GM12878 (cell line): Measurements from ENCODE around the gene C20orf173. TPM values are rescaled to one million over a fixed set of nuclear protein-coding genes. Genes with fewer than 3 reads are reported as not detected.

Experiments used
- ATF2 ChIP-seq: IDR thresholded peaks from 2 replicates; pipeline ENCODE4 v1.6.1; 2012; ENCODE audit warnings: low read length, inconsistent platforms
- ATF3 ChIP-seq: IDR thresholded peaks from 2 replicates; pipeline ENCODE4 v1.6.1; 2011; ENCODE audit warnings: low read depth, mild to moderate bottlenecking, low read length, moderate library complexity, borderline replicate concordance; ENCODE audit errors: extremely low read depth
- BHLHE40 ChIP-seq, 2 experiments: fragments of 450-650 bp in 1 of 2; IDR thresholded peaks; 2 replicates each; pipeline ENCODE4 v1.6.1; 2011 to 2017; ENCODE audit warnings: low read depth in 2 of 2, borderline replicate concordance in 1 of 2, improper control_type of control experiment in 1 of 2, low read length in 1 of 2, mild to moderate bottlenecking in 1 of 2
- CEBPB ChIP-seq, 2 experiments: fragments of 150-350 bp in 1 of 2; IDR thresholded peaks; 2 replicates each; pipeline ENCODE4 v1.6.1; 2012 to 2014; ENCODE audit warnings: low read depth in 2 of 2, low read length in 2 of 2, borderline replicate concordance in 1 of 2, inconsistent platforms in 1 of 2
- CREM ChIP-seq: IDR thresholded peaks from 2 replicates; pipeline ENCODE4 v1.6.1; 2014; ENCODE audit warnings: antibody characterized with exemption, low read depth
- CUX1 ChIP-seq: IDR thresholded peaks from 2 replicates; pipeline ENCODE4 v1.6.1; 2012; ENCODE audit warnings: improper control_type of control experiment, low read depth, low read length; ENCODE audit not compliant: insufficient replicate concordance
- HDAC2 ChIP-seq: fragments of 200-600 bp; sonication (generic); IDR thresholded peaks from 2 replicates; pipeline ENCODE4 v1.6.1; 2017
- MLLT1 ChIP-seq: fragments of 450-650 bp; IDR thresholded peaks from 2 replicates; pipeline ENCODE4 v1.6.1; 2016; ENCODE audit warnings: mild to moderate bottlenecking
- MTA2 ChIP-seq: fragments of 450-650 bp; IDR thresholded peaks from 2 replicates; pipeline ENCODE4 v1.6.1; 2016; ENCODE audit warnings: low read depth, mild to moderate bottlenecking, moderate library complexity
- NFYB ChIP-seq: IDR thresholded peaks from 2 replicates; pipeline ENCODE4 v1.6.1; 2011; ENCODE audit warnings: low read depth, mild to moderate bottlenecking, low read length, improper control_type of control experiment, moderate library complexity; ENCODE audit not compliant: insufficient read depth
- PBX3 ChIP-seq: IDR thresholded peaks from 2 replicates; pipeline ENCODE4 v1.6.1; 2011; ENCODE audit warnings: mild to moderate bottlenecking, low read depth, low read length, moderate library complexity; ENCODE audit not compliant: insufficient replicate concordance
- PML ChIP-seq: IDR thresholded peaks from 2 replicates; pipeline ENCODE4 v1.6.1; 2012; ENCODE audit warnings: low read length, inconsistent platforms
- POLR2AphosphoS5 ChIP-seq: IDR thresholded peaks from 2 replicates; pipeline ENCODE4 v1.6.1; 2011; ENCODE audit warnings: mild to moderate bottlenecking, low read length, inconsistent platforms
- RFX5 ChIP-seq: IDR thresholded peaks from 2 replicates; pipeline ENCODE4 v1.6.1; 2011; ENCODE audit warnings: low read depth, low read length, improper control_type of control experiment
- SMARCA5 ChIP-seq: fragments of 450-650 bp; IDR thresholded peaks from 2 replicates; pipeline ENCODE4 v1.6.1; 2017; ENCODE audit warnings: mild to moderate bottlenecking
- ZNF217 ChIP-seq: fragments of 450-650 bp; IDR thresholded peaks from 2 replicates; pipeline ENCODE4 v1.6.1; 2017; ENCODE audit warnings: antibody characterized with exemption, mild to moderate bottlenecking
- polyA plus RNA-seq, 11 experiments: library from polyadenylated mRNA; depleted of rRNA in 4 of 11; unstranded in 6 of 11; stranded (reverse) in 5 of 11; fragments of >200 nt; fragmentation: Nextera tagmentation in 4 of 11; fragmentation: Illumina TruSeq in 1 of 11; extraction: Ambion mirVana in 4 of 11; extraction: Trizol in 1 of 11; gene quantifications; 1 replicate in 1 of 11; 2 replicates in 10 of 11; pipeline versions ENCODE4 v1.2.1 to v1.2.3, GENCODE V29; 2011 to 2016; ENCODE audit warnings: inconsistent platforms in 2 of 11, missing spikeins in 2 of 11, low read depth in 1 of 11
- total RNA-seq, 4 experiments: library from RNA; depleted of rRNA in 3 of 4; stranded (reverse); fragments of >200 nt in 3 of 4; fragmentation: Illumina TruSeq in 1 of 4; extraction: Trizol in 1 of 4; gene quantifications; 2 replicates each; pipeline versions ENCODE4 v1.2.1 to v1.2.3, GENCODE V29; 2013 to 2021

Gene C20orf173
- total and polyA plus RNA-seq, 10 of the 15 experiments (the other 5 are each of a cell fraction or from before 2014, with no cell fraction given), result not detected

GRCh38 chr20:35490736-35491181 lies 38.7 kb downstream of the C20orf173 start (continued):
- 0 out of 2 replicates have a peak, but pooled peaks have one; percentile 28 for TF ChIP-seq MLLT1
- TF ChIP-seq POLR2AphosphoS5, result peak; percentile 97
- TF ChIP-seq RFX5, result no peak
- peak; percentile 15; the same call in 1 of the 2 replicates for TF ChIP-seq ZNF217
- 0 out of 4 replicates have a peak, but pooled peaks of 1 of the 2 experiments have one; percentile 18 for TF ChIP-seq BHLHE40 (IDR thresholded peaks at IDR 0.05; ENCODE audit: borderline replicate concordance in 1 of 2, low read depth in 2 of 2, low read length in 1 of 2)
- no peak for TF ChIP-seq ATF2
- TF ChIP-seq NFYB, result no peak
- TF ChIP-seq ATF3, result no peak
- 0 out of 2 replicates have a peak, but pooled peaks have one; percentile 16 for TF ChIP-seq CREM
- no peak for TF ChIP-seq MTA2
- peak; percentile 74 for TF ChIP-seq PBX3
- no peak for TF ChIP-seq CEBPB (IDR thresholded peaks at IDR 0.05; ENCODE audit: borderline replicate concordance in 1 of 2, low read depth in 2 of 2, low read length in 2 of 2)
- no peak for TF ChIP-seq SMARCA5
- TF ChIP-seq HDAC2, result no peak
- TF ChIP-seq CUX1, result no peak
- TF ChIP-seq PML, result peak; percentile 93
